K562 (cell line): ENCODE data around the gene MUC5AC. TPM values are rescaled to one million over a fixed set of nuclear protein-coding genes. Genes with fewer than 3 reads are reported as not detected.

Experiments
- HES1 ChIP-seq: fragments of 450-650 bp; IDR thresholded peaks from 2 replicates; pipeline ENCODE4 v1.6.1; 2016; ENCODE audit warnings: low read depth, mild to moderate bottlenecking, moderate library complexity
- MIER1 ChIP-seq: fragments of 450-650 bp; IDR thresholded peaks from 2 replicates; pipeline ENCODE4 v1.6.1; 2016; ENCODE audit warnings: antibody characterized with exemption, mild to moderate bottlenecking, low read depth
- MTA3 ChIP-seq: fragments of 450-650 bp; formaldehyde crosslinking; IDR thresholded peaks from 2 replicates; pipeline ENCODE4 v1.6.1; 2017; ENCODE audit warnings: mild to moderate bottlenecking, borderline replicate concordance
- NRF1 ChIP-seq, 2 experiments: fragments of 450-650 bp; IDR thresholded peaks in 1 of 2; conservative IDR thresholded peaks in 1 of 2; 2 replicates each; pipeline ENCODE4 v1.6.1; 2014; ENCODE audit warnings: mild to moderate bottlenecking in 2 of 2
- SIN3B ChIP-seq: fragments of 450-650 bp; IDR thresholded peaks from 2 replicates; pipeline ENCODE4 v1.6.1; 2017; ENCODE audit warnings: low read depth, mild to moderate bottlenecking, moderate library complexity
- ZNF318 ChIP-seq, 2 experiments: fragments of 450-650 bp; IDR thresholded peaks; 2 replicates each; pipeline ENCODE4 v1.6.1; 2016; ENCODE audit warnings: mild to moderate bottlenecking in 2 of 2, borderline replicate concordance in 1 of 2, low read depth in 1 of 2, moderate library complexity in 1 of 2
- ZNF408 ChIP-seq: fragments of 250-450 bp; sonication (Bioruptor Pico); IDR thresholded peaks from 2 replicates; pipeline ENCODE4 v1.4.0; 2020; ENCODE audit warnings: low read depth, mild to moderate bottlenecking, moderate library complexity
- polyA plus RNA-seq, 8 experiments: library from polyadenylated mRNA; depleted of rRNA in 4 of 8; stranded (reverse) in 5 of 8; unstranded in 3 of 8; fragments of >200 nt; fragmentation: Nextera tagmentation in 2 of 8; fragmentation: Illumina TruSeq in 1 of 8; extraction: Ambion mirVana in 2 of 8; extraction: Trizol in 1 of 8; gene quantifications; 2 replicates each; pipeline versions ENCODE4 v1.2.1 to v1.2.3, GENCODE V29; 2011 to 2014; ENCODE audit warnings: inconsistent platforms in 1 of 8, missing spikeins in 1 of 8
- total RNA-seq, 7 experiments: library from RNA; depleted of rRNA in 6 of 7; stranded (reverse); fragments of >200 nt in 6 of 7; fragmentation: Illumina TruSeq in 2 of 7; extraction: Trizol in 2 of 7; gene quantifications; 2 replicates each; pipeline versions ENCODE4 v1.2.1 to v1.2.3, GENCODE V29; 2011 to 2021; ENCODE audit warnings: low replicate concordance in 1 of 7

Gene MUC5AC
- total and polyA plus RNA-seq, 9 of the 15 experiments (the other 6 are each of a cell fraction or from before 2014, with no cell fraction given), result not detected

GRCh38 chr11:1230121-1230455 is 72.3 kb downstream of the MUC5AC start (continued):
- TF ChIP-seq ZNF318 (IDR thresholded peaks at IDR 0.05; ENCODE audit: borderline replicate concordance in 1 of 2, low read depth in 1 of 2) (no peak), ZNF408 (no peak), MIER1 (no peak), HES1 (no peak), SIN3B (no peak), MTA3 (no peak), NRF1 (conservative IDR thresholded peaks at IDR 0.05 in 1 of 2, IDR thresholded peaks at IDR 0.05 in 1 of 2) (no peak)
